B cell (primary cell): ENCODE measurements around the gene ZNF157.

Experiments used
- CTCF ChIP-seq: fragments of 200-600 bp; IDR thresholded peaks from one replicate; pipeline ENCODE4 v1.8.0; 2022; ENCODE audit warnings: antibody characterized with exemption, mild to moderate bottlenecking
- EZH2 ChIP-seq: IDR thresholded peaks from 2 replicates; pipeline ENCODE4 v1.6.1; 2012; ENCODE audit warnings: borderline replicate concordance, low read depth, mild to moderate bottlenecking, moderate library complexity, low read length; ENCODE audit not compliant: insufficient read depth, poor library complexity, severe bottlenecking

GRCh38 chrX:47430925-47431324 is 60.5 kb downstream of the ZNF157 start:
- no peak for TF ChIP-seq CTCF
- no peak for TF ChIP-seq EZH2
